Heart right ventricle (tissue), 16 donors: ENCODE results near the gene MISP3. TPM values are rescaled to one million over a fixed set of nuclear protein-coding genes. Genes with fewer than 3 reads are reported as not detected.

ENCODE experiments used
- ATAC-seq, 8 donors: fragments of 200-7000 bp; cut with Tn5 transposase; one replicate each; pipeline ENCODE4 v1.9.1; 2020; ENCODE audit warnings: mild to moderate bottlenecking in 8 of 8, moderate library complexity in 8 of 8, moderate number of reproducible peaks in 1 of 8
- DNase-seq, 2 donors: peaks; one replicate each; pipeline ENCODE4 v3.0.0-alpha.2; 2020
- H3K27ac ChIP-seq, 10 donors: fragments of 200-600 bp; sonication (generic) in 2 of 10; one replicate each; pipeline versions ENCODE4 v1.5.0 to v1.8.0; 2020 to 2022; ENCODE audit warnings: mild to moderate bottlenecking in 3 of 10
- H3K27me3 ChIP-seq, 7 donors: fragments of 200-600 bp; one replicate each; pipeline ENCODE4 v1.8.0; 2021 to 2022; ENCODE audit warnings: mild to moderate bottlenecking in 2 of 7
- H3K36me3 ChIP-seq, 9 donors: fragments of 200-600 bp; sonication (generic) in 1 of 9; one replicate each; pipeline versions ENCODE4 v1.5.0 to v1.8.0; 2020 to 2022; ENCODE audit warnings: mild to moderate bottlenecking in 2 of 9
- H3K4me1 ChIP-seq, 9 donors: fragments of 200-600 bp; sonication (generic) in 1 of 9; one replicate each; pipeline versions ENCODE4 v1.5.0 to v1.8.0; 2020 to 2022; ENCODE audit warnings: mild to moderate bottlenecking in 4 of 9
- H3K4me3 ChIP-seq, 10 donors: fragments of 200-600 bp; sonication (generic) in 2 of 10; one replicate each; pipeline versions ENCODE4 v1.5.0 to v1.8.0; 2020 to 2022; ENCODE audit warnings: mild to moderate bottlenecking in 7 of 10, moderate library complexity in 2 of 10
- H3K9me3 ChIP-seq, 11 donors: fragments of 200-600 bp in 10 of 11; sonication (generic) in 2 of 11; one replicate each; pipeline versions ENCODE4 v1.5.0 to v1.8.0; 2013 to 2022; ENCODE audit warnings: mild to moderate bottlenecking in 2 of 11, control low read depth in 1 of 11, moderate library complexity in 1 of 11
- CTCF ChIP-seq, 9 donors: fragments of 200-600 bp; sonication (generic) in 2 of 9; IDR thresholded peaks; one replicate each; pipeline versions ENCODE4 v1.5.0 to v1.8.0; 2021 to 2022; ENCODE audit warnings: antibody characterized with exemption in 9 of 9, mild to moderate bottlenecking in 5 of 9, moderate library complexity in 1 of 9
- WGBS, 2 donors: extraction: QIAGEN DNeasy Blood & Tissue Kit; methylation state at CpG; one replicate each; pipeline ENCODE4 v1.1.7; 2013; ENCODE audit warnings: inconsistent platforms in 1 of 2; 5-methylcytosine and 5-hydroxymethylcytosine counted together
- intact Hi-C, 10 donors: fragments of 100-400 bp; cut with DNase I; formaldehyde crosslinking; loops; one replicate each; pipeline versions ENCODE4 v1.11.1 to v1.14.2; 2022
- polyA plus RNA-seq, 2 donors: library from polyadenylated mRNA; stranded (reverse); fragments of 200-250 nt; gene quantifications; one replicate each; pipeline ENCODE4 v1.2.3, GENCODE V29; 2013
- total RNA-seq, 10 donors: library from RNA; stranded (reverse); fragmentation: NEBNext Ultra II Directional in 3 of 10; extraction: Animal tissue kit (Norgen Biotek cat#: 25700) in 3 of 10; gene quantifications; one replicate each; pipeline versions ENCODE4 v1.2.1 to v1.2.4, GENCODE V29; 2021 to 2023
- donor health status: Arrhythmogenic right ventricular cardiomyopathy.
- donor health status: ischemic (EF 13 %, LVEDD 7.1; RV severe dilation, severe dysfunction).
- donor health status: healthy with polysubstance abuse.
- donor health status: DM: no; HTN: yes; CAD: no.
- donor health status: DM: no; HTN: no; CAD: no.
- donor health status: ischemic (EF 25% LVEDD 6.9; RV normal size, moderate dysfunction).
- donor health status: ischemic (EF 25% LVEDD 5.7; RV mildly dilated, moderate dysfunction).
- donor health status: healthy.
- donor health status: DM: yes; HTN: yes; CAD: no.
- donor health status: Ischemic cardiomyopathy.
- donor health status: ischemic (EF 35%, LVEDD 5.7; RV mildly dilated, moderate dysfunction).
- donor health status: nonischemic (EF 11% LVEDD 7.7; RV severe dilation, severe dysfunction).
- donor health status: DM: yes; HTN: yes; CAD: no.
- donor health status: PGD.
- donor health status: ischemic (EF 29% LVEDD 5.4; RV normal size, mild dysfunction).
- donor health status: nonischemic (EF 23%, LVEDD 6.1; RV moderate dilation, normal function).

The MISP3 gene
- total and polyA plus RNA-seq, 12 donors: 3.1 to 12.4 (median 5.9) TPM

- TF ChIP-seq CTCF (IDR thresholded peaks at IDR 0.05): no peak
- WGBS, 2 donors: 91 to 93% methylated on average over 6 of the region's 6 CpGs
- intact Hi-C loops: loop anchor here in 3 of 10 donors (5.0 kb wide), 2 partner anchors 160 to 170 kb away; no protein-coding TSS in a partner anchor
- Histone ChIP-seq H3K4me3 (no peak overlapping the region), H3K4me1 (peaks cover 0 to 5% (median 0%) of the 10 kb centered on the region in 9 donors), H3K9me3 (peaks cover 0 to 14% (median 0%) of the 10 kb centered on the region in 11 donors), H3K27me3 (peaks cover 0 to 12% (median 0%) of the 10 kb centered on the region in 7 donors), H3K36me3 (peaks cover 0 to 46% (median 0%) of the 10 kb centered on the region in 9 donors), H3K27ac (no peak overlapping the region)
- no peak for DNase-seq
- no peak for ATAC-seq
These were observed 20.1 kb upstream of the MISP3 start for GRCh38 chr19:14052470-14052869.

GRCh38 chr19:14053032-14053431 is 19.6 kb upstream of the MISP3 start:
- intact Hi-C loops: loop anchor here in 3 of 10 donors (5.0 kb wide), 2 partner anchors 161 to 171 kb away; no protein-coding TSS in a partner anchor
- peaks cover 0 to 9% (median 5%) of the 10 kb centered on the region in 9 donors for H3K4me1 ChIP-seq
- TF ChIP-seq CTCF (IDR thresholded peaks at IDR 0.05): no peak
- H3K9me3 ChIP-seq: peaks cover 0 to 14% (median 0%) of the 10 kb centered on the region in 11 donors
- peaks cover 0 to 45% (median 0%) of the 10 kb centered on the region in 9 donors for H3K36me3 ChIP-seq
- DNase-seq: no peak
- no peak overlapping the region for H3K27ac ChIP-seq
- no peak for ATAC-seq
- H3K4me3 ChIP-seq: no peak overlapping the region
- H3K27me3 ChIP-seq: peaks cover 0 to 18% (median 5%) of the 10 kb centered on the region in 7 donors
- 95% methylated on average over 3 of the region's 3 CpGs for WGBS, 2 donors

GRCh38 chr19:14053500-14053899 is 19.1 kb upstream of the MISP3 start:
- no peak for TF ChIP-seq CTCF (IDR thresholded peaks at IDR 0.05)
- H3K36me3 ChIP-seq: peaks cover 0 to 42% (median 0%) of the 10 kb centered on the region in 9 donors
- no peak overlapping the region for H3K27ac ChIP-seq
- intact Hi-C loops: loop anchor here in 3 of 10 donors (5.0 kb wide), 2 partner anchors 161 to 171 kb away; no protein-coding TSS in a partner anchor
- peaks cover 0 to 22% (median 9%) of the 10 kb centered on the region in 7 donors for H3K27me3 ChIP-seq
- 91 to 93% methylated on average over 11 of the region's 11 CpGs for WGBS, 2 donors
- peaks cover 0 to 12% (median 5%) of the 10 kb centered on the region in 9 donors for H3K4me1 ChIP-seq
- no peak overlapping the region for H3K4me3 ChIP-seq
- no peak for DNase-seq
- ATAC-seq: no peak
- peaks cover 0 to 12% (median 0%) of the 10 kb centered on the region in 11 donors for H3K9me3 ChIP-seq

- TF ChIP-seq CTCF (IDR thresholded peaks at IDR 0.05): no peak
- no peak for ATAC-seq
- 79 to 84% methylated on average over 6 of the region's 6 CpGs for WGBS, 2 donors
- no peak for DNase-seq
- intact Hi-C loops: loop anchor here in 3 of 10 donors (5.0 kb wide), 2 partner anchors 162 to 172 kb away; no protein-coding TSS in a partner anchor
- Histone ChIP-seq H3K4me3 (no peak overlapping the region), H3K9me3 (peaks cover 0 to 11% (median 0%) of the 10 kb centered on the region in 11 donors), H3K36me3 (peaks cover 0 to 36% (median 0%) of the 10 kb centered on the region in 9 donors), H3K27me3 (peaks cover 0 to 28% (median 15%) of the 10 kb centered on the region in 7 donors), H3K27ac (no peak overlapping the region), H3K4me1 (peaks cover 0 to 17% (median 5%) of the 10 kb centered on the region in 9 donors)
These were observed 18.5 kb upstream of the MISP3 start for GRCh38 chr19:14054099-14054498.
